Rectal smooth muscle tissue (tissue), 1 donor: ENCODE measurements around the gene IGLL5.
"Not testable (repeated sequence)": the region's sequence is repeated elsewhere in the genome, so short reads cannot be mapped to it uniquely, and the experiment has no call there.

ENCODE experiments used
- H3K27ac ChIP-seq: one replicate; pipeline ENCODE4 v1.7.0; 2013; ENCODE audit warnings: low read depth, low read length, inconsistent platforms
- H3K27me3 ChIP-seq: one replicate; pipeline ENCODE4 v1.7.0; 2013; ENCODE audit warnings: low read length; ENCODE audit not compliant: control insufficient read depth, insufficient read depth
- H3K36me3 ChIP-seq: one replicate; pipeline ENCODE4 v1.7.0; 2013; ENCODE audit warnings: low read length; ENCODE audit not compliant: control insufficient read depth, insufficient read depth
- H3K4me1 ChIP-seq: one replicate; pipeline ENCODE4 v1.7.0; 2013; ENCODE audit warnings: low read length; ENCODE audit not compliant: control insufficient read depth, insufficient read depth
- H3K4me3 ChIP-seq: one replicate; pipeline ENCODE4 v1.7.0; 2013; ENCODE audit warnings: low read length
- H3K9ac ChIP-seq: one replicate; pipeline ENCODE4 v1.7.0; 2013; ENCODE audit warnings: low read length

The IGLL5 gene

DNA sequence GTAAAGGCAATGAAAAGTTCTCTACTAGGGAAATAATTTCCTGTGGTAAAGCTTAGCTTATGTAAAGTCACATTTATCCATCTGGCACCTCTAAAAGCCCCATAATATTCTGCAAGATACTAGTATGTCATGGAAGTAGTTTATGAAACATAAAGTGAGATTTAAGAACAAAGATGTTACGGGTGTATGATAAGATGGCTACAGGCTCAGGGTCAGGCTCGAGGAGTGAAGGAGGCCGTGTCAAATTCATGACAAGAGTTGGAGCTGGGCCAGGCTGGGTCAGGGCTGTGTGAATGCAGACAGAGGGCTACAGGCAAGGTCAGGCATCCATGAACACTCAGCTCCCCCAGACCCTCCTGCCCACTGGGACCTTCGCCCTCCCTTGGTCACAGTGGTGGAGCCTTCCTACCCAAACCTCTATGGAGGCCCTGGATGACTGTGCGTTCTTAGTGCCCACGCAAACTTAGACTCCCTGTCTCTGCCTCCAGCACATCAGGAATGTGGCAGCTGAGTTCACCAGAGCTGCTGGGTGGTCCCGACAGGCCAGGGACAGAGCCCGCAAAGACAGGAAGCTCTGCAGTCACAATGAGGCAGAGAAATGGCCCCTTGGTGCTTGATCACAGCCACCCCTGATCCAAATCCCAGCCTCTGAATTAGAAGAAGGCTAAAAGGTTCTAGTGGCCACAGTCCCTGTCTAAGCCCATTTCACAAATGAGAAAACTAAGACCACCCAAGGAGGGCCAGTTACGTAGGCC, 14.8 kb downstream of the IGLL5 start:
- no peak overlapping the region for H3K4me3 ChIP-seq
- no peaks in the 10 kb centered on the region for H3K27me3 ChIP-seq
- H3K27ac ChIP-seq: no peak overlapping the region
- no peak overlapping the region for H3K9ac ChIP-seq
- H3K4me1 ChIP-seq: no peaks in the 10 kb centered on the region
- no peaks in the 10 kb centered on the region for H3K36me3 ChIP-seq

DNA sequence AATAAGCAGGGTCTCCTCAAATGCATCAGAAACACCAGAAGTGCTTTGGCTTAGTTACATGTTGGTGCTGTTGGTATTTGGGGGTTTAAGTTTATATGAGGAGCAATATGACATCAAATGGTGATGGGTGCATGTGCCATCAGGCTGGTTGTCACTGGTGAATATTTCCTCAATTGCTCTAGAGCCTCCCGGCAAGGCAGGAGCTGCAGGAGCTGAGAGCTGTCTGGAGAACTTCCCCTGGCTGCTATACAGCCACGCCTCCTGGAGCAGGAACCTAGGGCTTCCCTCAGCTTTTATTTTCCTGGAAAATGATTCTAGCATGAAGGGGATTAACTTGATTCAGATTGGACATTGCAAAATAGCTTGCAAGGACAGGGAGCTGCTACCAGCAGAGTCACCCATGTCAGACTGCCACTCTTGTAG, 15.8 kb downstream of the IGLL5 start:
- Histone ChIP-seq H3K36me3 (no peaks in the 10 kb centered on the region), H3K27me3 (no peaks in the 10 kb centered on the region), H3K27ac (no peak overlapping the region), H3K9ac (no peak overlapping the region), H3K4me1 (no peaks in the 10 kb centered on the region), H3K4me3 (no peak overlapping the region)

GRCh38 chr22:22903781-22904192, 16.2 kb downstream of the IGLL5 start:
- H3K4me1 ChIP-seq, H3K9ac ChIP-seq, H3K27me3 ChIP-seq, H3K4me3 ChIP-seq, H3K27ac ChIP-seq, H3K36me3 ChIP-seq: not testable (repeated sequence)

DNA sequence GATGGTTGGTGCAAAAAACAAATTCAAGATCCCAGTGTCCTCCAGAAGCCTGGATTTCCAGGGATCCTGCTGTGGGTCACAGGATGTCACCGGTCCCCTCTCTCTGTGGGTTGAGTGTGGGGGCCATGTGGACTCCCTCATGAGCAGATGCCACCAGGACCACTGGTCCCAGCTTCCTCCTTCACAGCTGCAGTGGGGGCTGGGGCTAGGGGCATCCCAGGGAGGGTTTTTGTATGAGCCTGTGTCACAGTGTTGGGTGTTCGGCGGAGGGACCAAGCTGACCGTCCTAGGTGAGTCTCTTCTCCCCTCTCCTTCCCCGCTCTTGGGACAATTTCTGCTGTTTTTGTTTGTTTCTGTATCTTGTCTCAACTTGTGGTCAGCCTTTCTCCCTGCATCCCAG, 17.1 kb downstream of the IGLL5 start:
- H3K9ac ChIP-seq, H3K27me3 ChIP-seq, H3K36me3 ChIP-seq, H3K4me3 ChIP-seq, H3K27ac ChIP-seq, H3K4me1 ChIP-seq: not testable (repeated sequence)

DNA sequence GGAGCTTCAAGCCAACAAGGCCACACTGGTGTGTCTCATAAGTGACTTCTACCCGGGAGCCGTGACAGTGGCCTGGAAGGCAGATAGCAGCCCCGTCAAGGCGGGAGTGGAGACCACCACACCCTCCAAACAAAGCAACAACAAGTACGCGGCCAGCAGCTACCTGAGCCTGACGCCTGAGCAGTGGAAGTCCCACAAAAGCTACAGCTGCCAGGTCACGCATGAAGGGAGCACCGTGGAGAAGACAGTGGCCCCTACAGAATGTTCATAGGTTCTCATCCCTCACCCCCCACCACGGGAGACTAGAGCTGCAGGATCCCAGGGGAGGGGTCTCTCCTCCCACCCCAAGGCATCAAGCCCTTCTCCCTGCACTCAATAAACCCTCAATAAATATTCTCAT, 18.8 kb downstream of the IGLL5 start:
- H3K27ac ChIP-seq, H3K9ac ChIP-seq, H3K27me3 ChIP-seq, H3K4me3 ChIP-seq, H3K4me1 ChIP-seq, H3K36me3 ChIP-seq: not testable (repeated sequence)

- H3K27me3 ChIP-seq: no peaks in the 10 kb centered on the region
- H3K36me3 ChIP-seq: no peaks in the 10 kb centered on the region
- no peaks in the 10 kb centered on the region for H3K4me1 ChIP-seq
- H3K9ac ChIP-seq: no peak overlapping the region
- H3K27ac ChIP-seq: no peak overlapping the region
- no peak overlapping the region for H3K4me3 ChIP-seq
These were observed 19.4 kb downstream of the IGLL5 start for GRCh38 chr22:22906907-22907550.

DNA sequence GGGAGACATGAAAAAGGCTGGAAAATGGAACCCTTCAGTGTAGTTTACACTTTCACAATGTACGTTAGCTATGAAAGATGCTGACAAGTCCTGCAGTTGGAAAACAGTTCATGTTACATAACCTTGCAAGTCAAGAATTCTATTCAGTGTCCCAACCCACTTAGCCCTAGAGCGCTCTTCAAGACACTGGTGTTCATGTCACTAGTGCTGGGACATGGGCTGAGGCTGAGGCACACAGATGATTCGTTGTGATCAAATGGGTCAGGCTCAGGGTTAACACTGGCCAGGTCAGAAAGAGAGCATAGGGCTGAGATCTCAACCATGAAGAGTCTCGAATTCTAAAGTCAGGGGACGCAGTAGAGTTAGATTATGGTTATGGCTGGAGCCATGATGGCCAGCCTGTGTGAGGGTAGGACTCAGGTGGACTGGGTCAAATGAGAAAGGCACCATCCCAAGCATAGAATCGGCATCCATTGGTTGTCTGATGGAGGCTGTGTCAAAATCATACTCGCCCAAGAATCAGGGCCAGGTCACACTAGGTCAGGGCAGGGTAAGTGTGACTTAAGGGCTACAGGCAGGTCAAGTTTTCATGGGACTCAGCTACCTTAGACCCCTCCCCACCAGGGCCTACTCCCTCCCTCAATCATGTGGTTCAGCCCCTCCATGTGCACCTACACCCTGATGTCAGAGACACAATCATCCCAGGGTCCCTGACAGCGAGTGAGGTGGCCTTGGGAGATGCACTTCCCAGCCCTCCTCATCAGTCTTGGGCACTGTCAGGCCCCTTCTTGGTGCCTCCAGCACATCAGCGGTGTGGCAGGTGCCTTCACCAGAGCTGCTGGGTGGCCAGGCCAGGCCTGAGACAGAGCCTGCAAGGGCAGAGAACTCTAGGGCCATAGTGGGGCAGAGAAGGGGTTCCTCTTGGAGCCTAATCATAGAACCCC, 20.2 kb downstream of the IGLL5 start:
- Histone ChIP-seq H3K4me1 (no peaks in the 10 kb centered on the region), H3K4me3 (no peak overlapping the region), H3K27me3 (no peaks in the 10 kb centered on the region), H3K27ac (no peak overlapping the region), H3K9ac (no peak overlapping the region), H3K36me3 (no peaks in the 10 kb centered on the region)

GRCh38 chr22:22908495-22908861, 20.9 kb downstream of the IGLL5 start:
- Histone ChIP-seq H3K9ac (no peak overlapping the region), H3K4me1 (no peaks in the 10 kb centered on the region), H3K36me3 (no peaks in the 10 kb centered on the region), H3K27ac (no peak overlapping the region), H3K4me3 (no peak overlapping the region), H3K27me3 (no peaks in the 10 kb centered on the region)

GRCh38 chr22:22908941-22909604, 21.5 kb downstream of the IGLL5 start:
- H3K9ac ChIP-seq: no peak overlapping the region
- no peak overlapping the region for H3K27ac ChIP-seq
- no peak overlapping the region for H3K4me3 ChIP-seq
- no peaks in the 10 kb centered on the region for H3K4me1 ChIP-seq
- H3K36me3 ChIP-seq: no peaks in the 10 kb centered on the region
- H3K27me3 ChIP-seq: no peaks in the 10 kb centered on the region

- no peak overlapping the region for H3K9ac ChIP-seq
- no peaks in the 10 kb centered on the region for H3K36me3 ChIP-seq
- H3K4me1 ChIP-seq: no peaks in the 10 kb centered on the region
- no peaks in the 10 kb centered on the region for H3K27me3 ChIP-seq
- H3K27ac ChIP-seq: no peak overlapping the region
- no peak overlapping the region for H3K4me3 ChIP-seq
These were observed 22.1 kb downstream of the IGLL5 start for GRCh38 chr22:22909605-22910271.

DNA sequence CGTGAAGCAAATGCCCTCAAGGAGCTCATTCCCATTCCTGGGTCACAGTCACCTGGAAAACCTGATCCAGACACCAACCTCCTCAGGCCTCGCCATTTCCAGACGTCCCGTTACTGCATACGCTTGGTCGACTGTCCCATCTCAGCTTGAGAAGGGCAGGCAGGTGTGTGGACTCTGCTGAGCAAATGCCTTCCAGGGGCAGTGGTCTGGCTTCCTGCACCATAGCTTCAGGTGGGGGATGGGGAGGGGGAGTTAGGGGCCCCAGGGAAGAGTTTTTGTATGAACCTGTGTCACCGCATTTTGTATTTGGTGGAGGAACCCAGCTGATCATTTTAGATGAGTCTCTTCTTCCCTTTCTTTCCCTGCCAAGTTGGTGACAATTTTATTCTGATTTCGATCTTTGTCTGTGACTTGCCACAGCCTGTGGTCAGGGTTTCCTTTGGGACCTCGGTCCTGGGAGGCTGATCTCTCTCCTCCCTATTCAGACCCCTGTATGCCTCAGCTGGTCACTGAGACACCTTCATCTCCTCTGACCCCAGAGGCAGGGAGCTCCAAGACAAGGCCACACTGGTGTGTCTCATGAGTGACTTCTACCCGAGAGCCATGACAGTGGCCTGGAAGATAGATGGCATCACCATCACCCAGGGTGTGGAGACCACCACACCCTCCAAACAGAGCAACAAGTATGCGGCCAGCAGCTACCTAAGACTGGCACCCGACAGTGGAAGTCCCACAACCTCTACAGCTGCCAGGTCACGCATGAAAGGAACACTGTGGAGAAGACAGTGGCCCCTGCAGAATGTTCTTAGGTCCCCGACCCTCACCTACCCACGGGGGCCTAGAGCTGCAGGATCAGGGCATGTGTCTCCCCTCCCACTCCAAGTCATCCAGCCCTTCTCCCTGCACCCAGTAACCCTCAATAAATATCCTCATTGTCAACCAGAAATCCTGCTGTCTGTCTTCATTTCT, 22.9 kb downstream of the IGLL5 start:
- no peak overlapping the region for H3K27ac ChIP-seq

More for the DNA sequence above, 22.9 kb downstream of the IGLL5 start:
- H3K36me3 ChIP-seq: no peaks in the 10 kb centered on the region
- H3K27me3 ChIP-seq: no peaks in the 10 kb centered on the region
- H3K4me3 ChIP-seq: no peak overlapping the region
- no peaks in the 10 kb centered on the region for H3K4me1 ChIP-seq
- H3K9ac ChIP-seq: no peak overlapping the region
